Rectal smooth muscle tissue (tissue), 1 donor: Measurements from ENCODE around the gene SLC27A4.

ENCODE experiments used
- H3K27ac ChIP-seq: one replicate; pipeline ENCODE4 v1.7.0; 2013; ENCODE audit warnings: low read depth, low read length, inconsistent platforms
- H3K27me3 ChIP-seq: one replicate; pipeline ENCODE4 v1.7.0; 2013; ENCODE audit warnings: low read length; ENCODE audit not compliant: control insufficient read depth, insufficient read depth
- H3K36me3 ChIP-seq: one replicate; pipeline ENCODE4 v1.7.0; 2013; ENCODE audit warnings: low read length; ENCODE audit not compliant: control insufficient read depth, insufficient read depth
- H3K4me1 ChIP-seq: one replicate; pipeline ENCODE4 v1.7.0; 2013; ENCODE audit warnings: low read length; ENCODE audit not compliant: control insufficient read depth, insufficient read depth
- H3K4me3 ChIP-seq: one replicate; pipeline ENCODE4 v1.7.0; 2013; ENCODE audit warnings: low read length
- H3K9ac ChIP-seq: one replicate; pipeline ENCODE4 v1.7.0; 2013; ENCODE audit warnings: low read length

SLC27A4 gene

GRCh38 chr9:128390813-128391711, 50.7 kb downstream of the SLC27A4 start:
- H3K36me3 ChIP-seq: peaks cover 17% of the 10 kb centered on the region
- no peak overlapping the region for H3K27ac ChIP-seq
- no peak overlapping the region for H3K9ac ChIP-seq

GRCh38 chr9:128391956-128392301, 51.6 kb downstream of the SLC27A4 start:
- no peak overlapping the region for H3K9ac ChIP-seq

More at GRCh38 chr9:128390813-128391711, 50.7 kb downstream of the SLC27A4 start:
- no peaks in the 10 kb centered on the region for H3K27me3 ChIP-seq
- no peaks in the 10 kb centered on the region for H3K4me1 ChIP-seq
- no peak overlapping the region for H3K4me3 ChIP-seq

DNA sequence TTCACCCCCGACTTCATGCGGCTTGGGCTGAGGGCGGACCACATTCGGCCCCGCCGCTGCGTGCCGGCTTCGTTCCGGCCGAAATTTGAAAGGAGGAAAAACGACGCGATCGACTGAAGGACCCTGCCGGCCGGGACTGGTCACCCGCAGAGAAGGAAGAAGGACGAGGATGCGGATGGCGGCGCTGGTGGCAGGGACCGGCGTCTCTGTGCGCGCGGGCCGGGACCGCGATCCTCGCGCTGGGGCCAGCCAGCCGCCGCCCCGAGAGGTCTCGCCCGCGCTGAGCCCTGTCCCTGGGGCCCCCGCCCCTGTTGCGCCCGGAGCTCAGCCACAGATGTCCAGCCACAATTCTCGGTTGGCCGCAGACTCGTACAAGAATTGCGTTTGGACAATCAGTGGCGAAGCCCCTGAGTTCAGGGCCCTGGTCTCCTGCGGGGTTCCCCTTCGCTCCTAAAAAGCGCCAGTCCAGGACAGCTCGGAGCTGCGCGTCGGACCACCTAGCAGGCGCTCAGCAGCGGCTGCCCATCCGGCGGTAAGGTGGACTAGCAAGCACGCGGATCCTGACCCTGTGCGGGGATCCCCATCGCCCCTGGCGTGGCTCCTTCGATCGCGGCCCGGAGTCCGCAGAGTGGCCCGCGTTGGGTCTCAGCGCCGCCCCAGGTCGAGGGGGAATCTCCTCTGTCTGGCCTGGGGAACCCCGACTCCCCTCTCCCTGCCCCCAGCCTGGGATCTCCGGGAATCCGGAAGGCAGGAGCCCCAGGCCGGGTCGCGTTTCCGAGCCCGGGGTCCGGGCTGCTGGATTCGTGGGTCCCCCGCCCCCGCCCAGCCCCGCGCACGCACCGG, 52.2 kb downstream of the SLC27A4 start:
- H3K27me3 ChIP-seq: peaks cover 3% of the 10 kb centered on the region
- H3K9ac ChIP-seq: no peak overlapping the region

More at GRCh38 chr9:128391956-128392301, 51.6 kb downstream of the SLC27A4 start:
- Histone ChIP-seq H3K4me3 (no peak overlapping the region), H3K27me3 (peaks cover 1% of the 10 kb centered on the region), H3K36me3 (peaks cover 17% of the 10 kb centered on the region), H3K4me1 (no peaks in the 10 kb centered on the region), H3K27ac (no peak overlapping the region)

GRCh38 chr9:128393145-128393775, 52.9 kb downstream of the SLC27A4 start:
- H3K4me3 ChIP-seq: no peak overlapping the region
- H3K4me1 ChIP-seq: no peaks in the 10 kb centered on the region
- peaks cover 14% of the 10 kb centered on the region for H3K36me3 ChIP-seq
- no peak overlapping the region for H3K9ac ChIP-seq
- no peak overlapping the region for H3K27ac ChIP-seq
- H3K27me3 ChIP-seq: peaks cover 3% of the 10 kb centered on the region

More for the DNA sequence above, 52.2 kb downstream of the SLC27A4 start:
- no peak overlapping the region for H3K4me3 ChIP-seq
- no peaks in the 10 kb centered on the region for H3K4me1 ChIP-seq
- H3K36me3 ChIP-seq: peaks cover 17% of the 10 kb centered on the region
- H3K27ac ChIP-seq: no peak overlapping the region

GRCh38 chr9:128393970-128394369, 53.6 kb downstream of the SLC27A4 start:
- Histone ChIP-seq H3K27ac (no peak overlapping the region), H3K27me3 (peaks cover 3% of the 10 kb centered on the region), H3K9ac (no peak overlapping the region), H3K36me3 (peaks cover 7% of the 10 kb centered on the region), H3K4me3 (no peak overlapping the region), H3K4me1 (no peaks in the 10 kb centered on the region)

- peaks cover 3% of the 10 kb centered on the region for H3K27me3 ChIP-seq
- no peaks in the 10 kb centered on the region for H3K4me1 ChIP-seq
- H3K9ac ChIP-seq: no peak overlapping the region
- H3K4me3 ChIP-seq: no peak overlapping the region
- peaks cover 3% of the 10 kb centered on the region for H3K36me3 ChIP-seq
- no peak overlapping the region for H3K27ac ChIP-seq
Measured at GRCh38 chr9:128394379-128395168, 54.2 kb downstream of the SLC27A4 start.

DNA sequence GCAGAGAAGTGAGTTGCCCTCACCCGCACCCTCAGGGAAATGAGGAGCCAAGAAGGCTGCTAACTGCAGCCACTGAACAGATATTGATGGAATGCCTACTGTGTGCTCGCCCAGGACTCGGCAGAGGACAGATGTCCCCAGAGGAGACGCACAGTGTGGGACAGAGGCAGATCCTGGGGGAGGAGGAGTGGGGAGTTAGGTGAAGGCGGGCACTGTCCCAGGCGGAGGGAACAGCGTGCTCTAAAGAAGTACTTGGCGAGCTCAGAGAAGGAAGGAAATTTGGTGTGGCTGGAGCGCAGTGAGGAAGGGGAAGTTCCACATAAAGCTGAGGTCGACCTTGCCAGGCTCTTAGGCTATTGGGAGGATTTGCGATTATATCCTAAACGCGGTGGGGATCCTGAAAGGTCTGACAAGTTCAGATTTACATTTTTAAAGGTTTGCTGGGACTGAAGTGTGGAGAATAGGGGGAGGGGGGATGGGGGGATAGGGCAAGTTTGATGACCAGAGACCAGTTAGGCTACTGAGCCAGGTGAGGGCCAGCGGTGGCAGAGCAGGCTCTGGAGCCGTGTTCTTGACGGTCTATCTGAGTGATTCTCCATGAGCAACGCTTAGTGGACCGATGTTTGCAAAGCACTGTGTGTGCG, 56.8 kb downstream of the SLC27A4 start:
- Histone ChIP-seq H3K36me3 (no peaks in the 10 kb centered on the region), H3K4me3 (no peak overlapping the region), H3K27ac (no peak overlapping the region), H3K27me3 (peaks cover 3% of the 10 kb centered on the region), H3K9ac (no peak overlapping the region), H3K4me1 (no peaks in the 10 kb centered on the region)

- H3K4me1 ChIP-seq: no peaks in the 10 kb centered on the region
- H3K27me3 ChIP-seq: peaks cover 3% of the 10 kb centered on the region
- H3K27ac ChIP-seq: no peak overlapping the region
- no peaks in the 10 kb centered on the region for H3K36me3 ChIP-seq
- H3K4me3 ChIP-seq: no peak overlapping the region
- H3K9ac ChIP-seq: no peak overlapping the region
Measured at GRCh38 chr9:128397831-128398230, 57.5 kb downstream of the SLC27A4 start.

DNA sequence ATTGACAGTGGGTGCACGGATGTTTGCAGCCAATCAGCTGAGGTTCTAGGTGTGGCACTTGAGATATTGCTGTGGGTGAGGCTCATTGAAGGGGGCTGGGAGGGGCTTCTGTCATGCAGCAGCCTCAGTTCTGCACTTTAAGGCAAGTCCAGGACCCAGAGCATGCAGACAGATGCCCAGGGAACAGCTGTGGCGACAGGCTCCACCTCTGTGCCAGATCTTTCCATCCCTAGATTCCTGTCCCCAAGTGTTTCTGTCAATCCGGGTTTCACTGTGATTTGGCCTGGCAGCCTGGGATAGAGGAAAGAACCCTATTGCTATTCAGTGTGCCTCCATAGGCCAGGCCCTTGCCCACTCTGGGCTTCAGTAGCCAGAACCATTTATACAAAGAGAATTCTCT, 59.5 kb downstream of the SLC27A4 start:
- H3K27me3 ChIP-seq: peaks cover 3% of the 10 kb centered on the region
- no peaks in the 10 kb centered on the region for H3K4me1 ChIP-seq
- H3K36me3 ChIP-seq: no peaks in the 10 kb centered on the region
- no peak overlapping the region for H3K27ac ChIP-seq
- no peak overlapping the region for H3K4me3 ChIP-seq
- H3K9ac ChIP-seq: no peak overlapping the region

DNA sequence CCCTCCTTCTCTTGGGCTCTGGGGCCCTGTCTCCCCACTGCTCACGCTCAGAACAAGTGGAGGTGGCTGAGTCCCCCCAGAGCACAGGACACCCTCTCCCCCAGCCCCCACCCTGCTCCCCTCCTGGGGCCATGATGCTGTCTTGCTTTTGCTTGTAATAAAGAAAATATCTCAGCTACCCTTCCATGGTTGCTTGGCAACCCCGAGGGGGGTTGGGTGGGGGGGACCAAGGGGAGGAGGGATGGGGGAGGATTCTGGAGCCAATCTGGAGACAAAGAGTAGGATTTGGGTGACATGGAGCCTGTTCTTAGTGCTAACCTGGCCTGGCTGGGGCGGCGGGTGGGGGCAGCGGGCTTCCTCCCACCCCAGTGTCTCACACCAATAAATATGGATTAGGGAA, 64.2 kb downstream of the SLC27A4 start:
- Histone ChIP-seq H3K27me3 (peaks cover 2% of the 10 kb centered on the region), H3K4me3 (no peak overlapping the region), H3K27ac (no peak overlapping the region), H3K4me1 (no peaks in the 10 kb centered on the region), H3K36me3 (no peaks in the 10 kb centered on the region), H3K9ac (no peak overlapping the region)

DNA sequence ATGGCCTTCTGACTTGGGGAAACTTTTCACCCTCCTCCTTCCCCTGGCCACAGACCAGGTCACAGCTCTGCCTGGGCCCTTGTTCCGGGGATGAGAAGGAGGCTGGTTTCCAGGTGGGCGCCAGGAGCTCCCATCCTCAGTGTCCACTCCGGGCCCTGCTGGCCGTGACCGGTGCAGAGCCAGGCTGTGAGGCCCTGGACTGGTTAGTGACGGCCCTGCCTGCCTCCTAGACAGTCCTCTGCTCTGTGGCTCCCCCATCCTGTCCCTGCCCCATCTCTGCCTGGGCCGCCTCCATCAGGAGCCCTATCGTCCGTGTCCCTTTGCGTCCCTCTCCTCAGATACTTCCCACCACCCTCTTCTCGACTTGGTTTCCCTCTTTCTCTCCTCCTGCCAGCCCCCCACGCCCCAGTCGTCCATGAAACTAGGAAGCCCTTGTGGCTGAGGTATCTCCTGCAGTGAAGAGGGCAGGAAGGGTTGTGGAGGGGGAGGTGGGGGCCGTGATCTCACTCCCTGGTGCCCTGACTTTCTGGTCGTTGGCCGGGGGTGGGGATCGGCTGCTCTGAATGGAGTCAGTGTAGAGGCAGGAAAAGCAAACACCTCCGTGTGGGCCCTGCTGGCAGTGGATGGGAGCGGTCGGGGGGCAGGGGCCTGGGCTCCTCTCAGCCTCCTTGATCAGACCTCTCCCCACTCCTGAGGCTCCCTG, 64.9 kb downstream of the SLC27A4 start:
- no peak overlapping the region for H3K9ac ChIP-seq
- H3K4me3 ChIP-seq: no peak overlapping the region
- peaks cover 3% of the 10 kb centered on the region for H3K27me3 ChIP-seq
- H3K36me3 ChIP-seq: no peaks in the 10 kb centered on the region
- H3K27ac ChIP-seq: no peak overlapping the region
- H3K4me1 ChIP-seq: no peaks in the 10 kb centered on the region
